HG02884 (cell line): ENCODE data around the gene MAP2K5.

Source experiments
- ATAC-seq: cut with Tn5 transposase; IDR thresholded peaks from one replicate; pipeline ENCODE4 v1.9.1; 2021; ENCODE audit warnings: mild to moderate bottlenecking, moderate library complexity; ENCODE audit not compliant: unreplicated experiment

MAP2K5 gene

GRCh38 chr15:67556976-67557570 is 14.6 kb downstream of the MAP2K5 start:
- ATAC-seq, result no peak

DNA sequence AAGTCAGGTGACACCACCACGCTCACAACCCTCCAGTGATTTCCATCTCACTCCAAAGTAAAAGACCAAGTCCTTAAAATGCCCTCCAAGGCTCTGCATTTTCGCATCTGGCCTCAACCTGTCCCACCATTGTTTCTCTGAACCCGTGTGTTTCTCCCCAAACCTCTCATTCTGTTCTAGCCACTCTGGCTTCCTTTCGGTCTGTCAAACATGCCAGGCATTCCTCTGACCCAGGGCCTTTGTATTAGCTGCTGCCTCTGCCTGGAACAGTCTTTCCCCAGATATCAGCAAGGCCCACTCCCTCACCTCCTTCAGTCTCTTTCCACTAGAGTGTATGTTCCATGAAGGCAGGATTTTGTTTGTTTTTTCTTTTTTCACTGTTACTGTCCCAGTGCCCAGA is 16.0 kb downstream of the MAP2K5 start:
- no peak for ATAC-seq

- ATAC-seq, result no peak
Measured at GRCh38 chr15:67559158-67559557, 16.7 kb downstream of the MAP2K5 start.

GRCh38 chr15:67559576-67559975 is 17.1 kb downstream of the MAP2K5 start:
- ATAC-seq, result no peak

DNA sequence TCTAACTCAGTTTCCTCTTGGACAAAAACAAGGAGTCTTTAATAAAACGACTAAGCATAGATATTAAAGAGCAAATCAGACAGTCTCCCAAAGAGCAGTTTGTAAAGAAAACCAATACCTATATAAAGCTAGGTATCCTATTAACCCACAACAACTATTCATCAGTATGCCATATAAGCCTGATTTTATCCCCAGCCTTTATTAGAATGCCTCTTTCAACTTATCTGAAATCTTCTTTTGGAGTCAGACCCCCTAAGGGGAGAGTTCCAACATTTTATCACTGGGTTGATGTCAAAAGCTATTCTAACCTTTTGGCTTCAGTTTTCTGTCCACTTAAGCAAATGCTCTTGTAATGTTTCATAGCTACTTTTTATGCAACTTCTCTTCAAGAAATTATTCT is 17.8 kb downstream of the MAP2K5 start:
- ATAC-seq, result no peak

DNA sequence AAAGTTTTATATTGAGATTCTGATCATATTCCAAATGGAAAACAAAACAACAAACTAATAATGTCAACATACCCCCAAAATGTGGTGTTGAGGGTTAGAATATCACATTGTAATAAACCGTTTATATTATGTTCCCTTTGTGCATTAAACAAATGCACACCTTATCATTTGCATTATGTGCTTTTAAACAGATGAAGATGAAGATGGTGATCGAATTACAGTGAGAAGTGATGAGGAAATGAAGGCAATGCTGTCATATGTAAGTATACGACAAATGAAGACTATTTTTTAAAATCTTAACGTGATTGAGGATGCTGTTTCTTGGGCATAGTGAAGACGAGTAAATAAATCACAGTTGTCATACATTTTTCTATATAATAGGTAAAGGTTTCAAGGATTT is 20.6 kb downstream of the MAP2K5 start:
- no peak for ATAC-seq

- ATAC-seq, result peak; percentile 85
Measured at GRCh38 chr15:67564021-67564967, 21.8 kb downstream of the MAP2K5 start.

GRCh38 chr15:67564968-67565345 is 22.5 kb downstream of the MAP2K5 start:
- ATAC-seq, result peak; percentile 39

- ATAC-seq, result no peak
Measured at GRCh38 chr15:67569668-67570067, 27.2 kb downstream of the MAP2K5 start.

DNA sequence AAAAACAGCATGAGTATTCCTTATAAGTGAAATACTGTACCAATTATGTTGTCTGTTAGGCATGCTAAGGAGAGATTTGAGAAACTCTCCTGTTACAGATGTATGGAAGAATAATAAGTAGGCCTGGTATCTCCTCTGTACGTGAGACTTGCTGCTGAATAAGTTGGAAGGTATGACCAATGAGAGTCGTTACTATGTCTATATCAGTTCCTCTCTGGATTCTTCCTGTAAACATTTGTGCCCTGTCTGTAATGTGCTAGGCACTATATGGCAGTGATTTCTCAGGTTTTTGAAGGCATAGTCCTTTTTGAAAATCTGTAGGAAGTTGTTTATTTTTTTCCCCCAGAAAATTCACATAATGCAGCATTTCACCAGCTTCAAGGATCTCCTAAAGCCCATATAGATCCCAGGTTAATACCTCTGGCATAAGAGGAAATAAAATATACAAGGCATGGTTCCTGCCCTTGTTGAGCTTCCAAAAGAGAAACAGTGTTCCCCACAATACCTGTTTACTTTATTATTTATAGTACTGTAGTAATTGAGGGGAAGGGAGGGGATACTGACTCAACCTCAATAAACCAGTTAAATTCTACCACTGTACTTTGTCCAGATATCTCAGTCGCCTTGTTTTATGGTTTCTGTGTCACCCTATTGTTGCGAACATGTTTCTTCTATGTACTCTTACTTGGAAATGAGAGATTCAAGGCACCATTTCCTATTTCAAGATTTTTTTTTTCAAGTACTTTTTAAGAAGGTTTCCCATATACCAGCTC is 28.6 kb downstream of the MAP2K5 start:
- ATAC-seq, result no peak

DNA sequence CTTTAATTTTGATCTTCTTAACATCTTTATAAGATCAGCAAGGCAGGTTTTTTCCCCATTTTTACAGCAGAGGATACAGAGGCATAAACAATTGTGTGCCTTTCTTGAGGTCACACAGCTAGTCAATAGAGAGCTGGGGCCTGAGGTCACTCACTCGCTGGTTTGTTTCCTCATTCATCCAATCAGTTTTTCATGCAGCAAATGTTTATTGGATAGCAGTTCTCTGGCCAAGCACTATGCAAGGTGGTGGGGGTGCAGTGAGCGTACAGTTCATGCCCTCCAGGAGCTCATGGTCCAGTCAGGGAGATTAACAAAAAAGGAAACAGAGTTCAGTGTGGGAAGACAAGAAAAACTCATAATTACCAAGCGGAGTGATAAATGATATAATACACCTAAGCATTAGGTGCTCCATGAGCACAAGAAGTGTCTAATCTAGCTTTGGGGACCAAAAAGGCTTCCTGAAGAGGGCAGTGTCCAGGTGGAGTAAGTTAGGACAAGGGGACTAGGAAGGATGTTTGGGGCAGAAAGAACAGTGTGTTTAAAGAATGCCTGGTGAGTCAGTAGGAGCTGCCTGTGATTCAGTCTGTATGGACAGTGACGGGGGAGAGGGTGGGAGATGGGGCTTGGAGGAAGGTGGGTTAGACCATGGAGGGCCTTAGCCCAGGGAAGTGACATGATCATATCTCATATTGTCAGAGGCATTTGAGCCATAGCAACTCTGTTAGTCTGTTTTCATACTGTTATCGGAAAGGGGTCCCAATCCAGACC is 29.3 kb downstream of the MAP2K5 start:
- ATAC-seq, result no peak

DNA sequence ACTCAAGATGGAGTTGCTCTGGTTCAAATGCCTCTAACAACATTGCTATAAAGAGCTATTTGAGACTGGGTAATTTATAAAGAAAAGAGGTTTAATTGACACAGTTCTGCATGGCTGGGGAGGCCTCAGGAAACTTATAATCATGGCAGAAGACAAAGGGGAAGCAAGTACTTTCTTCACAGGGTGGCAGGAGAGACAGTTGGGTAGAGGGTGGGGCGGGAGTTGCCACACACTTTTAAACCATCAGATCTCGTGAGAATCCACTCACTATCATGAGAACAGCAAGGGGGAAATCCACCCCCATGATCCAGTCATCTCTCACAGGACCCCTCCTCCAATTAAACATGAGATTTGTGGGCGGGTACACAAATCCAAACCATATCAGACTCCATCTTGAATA is 30.7 kb downstream of the MAP2K5 start:
- ATAC-seq, result no peak

DNA sequence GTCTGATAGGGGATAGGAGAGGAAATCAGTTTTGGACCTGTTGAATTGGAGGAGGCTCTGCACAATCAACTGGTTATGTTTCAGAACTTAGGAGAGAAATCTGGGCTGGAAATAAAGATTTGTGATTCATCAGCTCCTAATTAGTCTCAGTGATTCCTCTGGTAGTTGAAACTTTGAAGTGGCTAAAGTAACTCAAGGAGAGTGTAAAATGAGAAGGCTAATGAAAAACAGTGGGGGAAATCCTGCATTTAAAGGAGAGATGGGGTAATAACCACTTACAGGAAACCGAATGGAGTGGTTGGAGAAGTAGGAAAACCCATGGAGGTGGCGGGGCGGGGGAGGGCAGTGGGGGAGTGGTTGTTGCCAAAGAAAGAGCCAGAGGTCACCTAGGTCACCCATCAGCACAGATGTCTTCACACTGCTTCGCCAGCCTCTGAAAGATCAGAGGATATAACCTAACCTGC is 32.6 kb downstream of the MAP2K5 start:
- no peak for ATAC-seq

DNA sequence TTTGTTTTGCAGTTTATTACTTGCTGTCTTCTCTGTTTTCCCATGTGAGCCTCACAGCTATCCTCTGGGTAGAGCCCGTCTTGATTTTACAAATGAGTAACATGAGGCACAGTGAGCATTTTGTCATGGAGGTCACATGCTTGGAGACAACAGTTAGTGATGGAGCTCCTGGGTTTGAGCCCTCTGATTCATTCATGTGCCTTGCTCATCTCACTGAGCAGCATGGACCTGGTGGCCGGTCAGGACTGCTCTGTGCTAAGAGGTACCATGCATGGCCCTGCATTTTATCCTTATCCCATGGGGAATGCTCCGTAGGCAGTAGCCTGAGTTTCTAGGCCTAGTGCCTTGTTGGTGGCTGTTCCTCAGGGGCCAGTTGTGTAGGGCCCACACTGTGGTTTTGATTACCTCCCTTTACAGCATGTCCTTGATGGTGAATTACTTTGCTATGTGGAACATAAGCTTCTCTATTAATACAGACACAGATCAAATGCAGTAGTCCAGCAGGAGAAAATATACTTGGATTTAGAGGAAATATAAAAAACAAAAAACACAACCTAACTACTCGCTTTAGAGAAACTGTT is 35.6 kb downstream of the MAP2K5 start:
- no peak for ATAC-seq

GRCh38 chr15:67579164-67579563 is 36.7 kb downstream of the MAP2K5 start:
- ATAC-seq, result no peak

- no peak for ATAC-seq
Measured at GRCh38 chr15:67579967-67580366, 37.5 kb downstream of the MAP2K5 start.

- no peak for ATAC-seq
Measured at GRCh38 chr15:67584157-67584556, 41.7 kb downstream of the MAP2K5 start.

DNA sequence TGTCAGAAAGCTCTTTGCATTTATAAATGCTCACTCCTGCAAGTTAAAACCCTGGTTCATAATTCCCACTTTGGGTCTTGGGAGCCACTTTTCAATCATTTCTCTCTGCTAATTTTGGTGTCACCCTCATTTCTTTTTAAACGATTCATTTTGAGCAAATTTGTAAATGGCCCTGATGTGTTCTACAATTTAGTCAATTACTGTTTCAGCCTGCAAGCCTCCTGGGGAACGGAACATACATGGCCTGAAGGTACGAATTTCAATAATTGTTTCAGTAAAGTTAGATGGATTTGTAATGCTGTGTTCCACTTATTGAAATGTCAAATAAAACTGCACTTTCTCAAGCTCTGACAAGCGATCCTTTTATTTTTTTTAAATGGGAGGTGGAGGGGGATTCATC is 43.2 kb downstream of the MAP2K5 start:
- no peak for ATAC-seq

DNA sequence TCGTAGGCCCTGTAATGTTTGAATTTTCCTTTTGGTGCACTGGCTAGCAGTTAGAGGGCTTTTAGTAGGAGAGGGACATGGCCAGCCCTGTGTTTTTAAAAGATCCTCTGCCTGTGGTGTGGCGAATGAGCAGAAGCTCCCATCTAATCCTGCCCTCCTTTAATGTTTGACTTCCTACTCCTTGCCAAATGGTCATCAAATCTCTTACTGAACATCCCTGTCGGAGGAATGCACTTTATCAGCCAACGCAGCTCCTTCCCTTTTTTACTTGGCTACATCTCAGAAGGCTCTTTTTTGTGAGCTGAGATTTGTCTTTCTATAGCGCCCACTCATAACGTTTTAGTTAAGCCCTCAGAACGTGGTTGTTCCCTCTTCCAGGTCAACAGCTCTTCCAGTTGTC is 44.8 kb downstream of the MAP2K5 start:
- ATAC-seq, result no peak

- ATAC-seq, result no peak
Measured at GRCh38 chr15:67587754-67588153, 45.3 kb downstream of the MAP2K5 start.
